ENCODE results near the gene LILRA2.
"Not testable (repeated sequence)": the region's sequence is repeated elsewhere in the genome, so short reads cannot be mapped to it uniquely, and the experiment has no call there.

Gene LILRA2

GRCh38 chr19:54571715-54572615 lies 1.6 kb upstream of the LILRA2 start:
- H3K9me3 ChIP-seq (ENCODE audit: control insufficient read depth in 1 of 2, low read length in 2 of 2); H3K36me3 ChIP-seq (ENCODE audit: control insufficient read depth in 1 of 2, insufficient read depth in 2 of 2, low read length in 2 of 2); H3K27me3 ChIP-seq (ENCODE audit: low read depth, low read length); H3K27ac ChIP-seq (ENCODE audit: low read length); H3K4me3 ChIP-seq (ENCODE audit: low read depth in 1 of 2, low read length in 2 of 2); H3K4me1 ChIP-seq (ENCODE audit: control insufficient read depth in 1 of 2, insufficient read depth in 2 of 2, low read length in 2 of 2): not testable (repeated sequence)

GRCh38 chr19:54572696-54573311 lies 786 bp upstream of the LILRA2 start:
- H3K9me3 ChIP-seq (ENCODE audit: control insufficient read depth in 1 of 2, low read length in 2 of 2), result no peaks in the 10 kb centered on the region
- no peaks in the 10 kb centered on the region for H3K36me3 ChIP-seq (ENCODE audit: control insufficient read depth in 1 of 2, insufficient read depth in 2 of 2, low read length in 2 of 2)
- H3K27me3 ChIP-seq (ENCODE audit: low read depth, low read length), result no peaks in the 10 kb centered on the region
- no peaks in the 10 kb centered on the region for H3K4me1 ChIP-seq (ENCODE audit: control insufficient read depth in 1 of 2, insufficient read depth in 2 of 2, low read length in 2 of 2)
- peak overlapping the region in 1 of 2 donors; percentile 42 for H3K4me3 ChIP-seq (ENCODE audit: low read depth in 1 of 2, low read length in 2 of 2)
- H3K27ac ChIP-seq (ENCODE audit: low read length), result no peak overlapping the region

GRCh38 chr19:54574051-54574450 lies 461 bp downstream of the LILRA2 start:
- H3K4me1 ChIP-seq (ENCODE audit: control insufficient read depth in 1 of 2, insufficient read depth in 2 of 2, low read length in 2 of 2), result no peaks in the 10 kb centered on the region
- no peaks in the 10 kb centered on the region for H3K9me3 ChIP-seq (ENCODE audit: control insufficient read depth in 1 of 2, low read length in 2 of 2)
- H3K4me3 ChIP-seq (ENCODE audit: low read depth in 1 of 2, low read length in 2 of 2), result peak overlapping the region in 1 of 2 donors; percentile 42
- no peaks in the 10 kb centered on the region for H3K36me3 ChIP-seq (ENCODE audit: control insufficient read depth in 1 of 2, insufficient read depth in 2 of 2, low read length in 2 of 2)
- no peaks in the 10 kb centered on the region for H3K27me3 ChIP-seq (ENCODE audit: low read depth, low read length)
- no peak overlapping the region for H3K27ac ChIP-seq (ENCODE audit: low read length)

- Histone ChIP-seq H3K4me1 (ENCODE audit: control insufficient read depth in 1 of 2, insufficient read depth in 2 of 2, low read length in 2 of 2) (no peaks in the 10 kb centered on the region), H3K4me3 (ENCODE audit: low read depth in 1 of 2, low read length in 2 of 2) (no peak overlapping the region), H3K9me3 (ENCODE audit: control insufficient read depth in 1 of 2, low read length in 2 of 2) (no peaks in the 10 kb centered on the region), H3K27me3 (ENCODE audit: low read depth, low read length) (no peaks in the 10 kb centered on the region), H3K27ac (ENCODE audit: low read length) (no peak overlapping the region), H3K36me3 (ENCODE audit: control insufficient read depth in 1 of 2, insufficient read depth in 2 of 2, low read length in 2 of 2) (no peaks in the 10 kb centered on the region)
Measured at GRCh38 chr19:54574527-54575056, 1.0 kb downstream of the LILRA2 start.

GRCh38 chr19:54575205-54575604 lies 1.6 kb downstream of the LILRA2 start:
- not testable (repeated sequence) for H3K4me3 ChIP-seq (ENCODE audit: low read depth in 1 of 2, low read length in 2 of 2); H3K9me3 ChIP-seq (ENCODE audit: control insufficient read depth in 1 of 2, low read length in 2 of 2); H3K4me1 ChIP-seq (ENCODE audit: control insufficient read depth in 1 of 2, insufficient read depth in 2 of 2, low read length in 2 of 2); H3K27me3 ChIP-seq (ENCODE audit: low read depth, low read length); H3K36me3 ChIP-seq (ENCODE audit: control insufficient read depth in 1 of 2, insufficient read depth in 2 of 2, low read length in 2 of 2); H3K27ac ChIP-seq (ENCODE audit: low read length)

GRCh38 chr19:54576411-54576976 lies 2.9 kb downstream of the LILRA2 start:
- Histone ChIP-seq H3K9me3 (ENCODE audit: control insufficient read depth in 1 of 2, low read length in 2 of 2) (no peaks in the 10 kb centered on the region), H3K4me3 (ENCODE audit: low read depth in 1 of 2, low read length in 2 of 2) (no peak overlapping the region), H3K36me3 (ENCODE audit: control insufficient read depth in 1 of 2, insufficient read depth in 2 of 2, low read length in 2 of 2) (no peaks in the 10 kb centered on the region), H3K27ac (ENCODE audit: low read length) (no peak overlapping the region), H3K27me3 (ENCODE audit: low read depth, low read length) (no peaks in the 10 kb centered on the region), H3K4me1 (ENCODE audit: control insufficient read depth in 1 of 2, insufficient read depth in 2 of 2, low read length in 2 of 2) (no peaks in the 10 kb centered on the region)

GRCh38 chr19:54577334-54577733 lies 3.7 kb downstream of the LILRA2 start:
- Histone ChIP-seq H3K4me1 (ENCODE audit: control insufficient read depth in 1 of 2, insufficient read depth in 2 of 2, low read length in 2 of 2) (no peaks in the 10 kb centered on the region), H3K4me3 (ENCODE audit: low read depth in 1 of 2, low read length in 2 of 2) (no peak overlapping the region), H3K27me3 (ENCODE audit: low read depth, low read length) (no peaks in the 10 kb centered on the region), H3K9me3 (ENCODE audit: control insufficient read depth in 1 of 2, low read length in 2 of 2) (no peaks in the 10 kb centered on the region), H3K36me3 (ENCODE audit: control insufficient read depth in 1 of 2, insufficient read depth in 2 of 2, low read length in 2 of 2) (no peaks in the 10 kb centered on the region), H3K27ac (ENCODE audit: low read length) (no peak overlapping the region)

GRCh38 chr19:54578268-54578667 lies 4.7 kb downstream of the LILRA2 start:
- H3K27me3 ChIP-seq (ENCODE audit: low read depth, low read length); H3K4me1 ChIP-seq (ENCODE audit: control insufficient read depth in 1 of 2, insufficient read depth in 2 of 2, low read length in 2 of 2); H3K27ac ChIP-seq (ENCODE audit: low read length); H3K4me3 ChIP-seq (ENCODE audit: low read depth in 1 of 2, low read length in 2 of 2); H3K36me3 ChIP-seq (ENCODE audit: control insufficient read depth in 1 of 2, insufficient read depth in 2 of 2, low read length in 2 of 2); H3K9me3 ChIP-seq (ENCODE audit: control insufficient read depth in 1 of 2, low read length in 2 of 2): not testable (repeated sequence)

GRCh38 chr19:54586397-54586796 lies 12.8 kb downstream of the LILRA2 start:
- Histone ChIP-seq H3K9me3 (ENCODE audit: control insufficient read depth in 1 of 2, low read length in 2 of 2) (peaks cover 0 to 8% of the 10 kb centered on the region in 2 donors), H3K27ac (ENCODE audit: low read length) (no peak overlapping the region), H3K4me3 (ENCODE audit: low read depth in 1 of 2, low read length in 2 of 2) (no peak overlapping the region)

GRCh38 chr19:54587026-54587425 lies 13.4 kb downstream of the LILRA2 start:
- Histone ChIP-seq H3K36me3 (ENCODE audit: control insufficient read depth in 1 of 2, insufficient read depth in 2 of 2, low read length in 2 of 2) (no peaks in the 10 kb centered on the region), H3K4me3 (ENCODE audit: low read depth in 1 of 2, low read length in 2 of 2) (no peak overlapping the region), H3K27me3 (ENCODE audit: low read depth, low read length) (no peaks in the 10 kb centered on the region), H3K4me1 (ENCODE audit: control insufficient read depth in 1 of 2, insufficient read depth in 2 of 2, low read length in 2 of 2) (no peaks in the 10 kb centered on the region), H3K9me3 (ENCODE audit: control insufficient read depth in 1 of 2, low read length in 2 of 2) (peaks cover 0 to 14% of the 10 kb centered on the region in 2 donors), H3K27ac (ENCODE audit: low read length) (no peak overlapping the region)

More at GRCh38 chr19:54586397-54586796, 12.8 kb downstream of the LILRA2 start:
- Histone ChIP-seq H3K36me3 (ENCODE audit: control insufficient read depth in 1 of 2, insufficient read depth in 2 of 2, low read length in 2 of 2) (no peaks in the 10 kb centered on the region), H3K27me3 (ENCODE audit: low read depth, low read length) (no peaks in the 10 kb centered on the region), H3K4me1 (ENCODE audit: control insufficient read depth in 1 of 2, insufficient read depth in 2 of 2, low read length in 2 of 2) (no peaks in the 10 kb centered on the region)

- not testable (repeated sequence) for H3K27ac ChIP-seq (ENCODE audit: low read length); H3K4me1 ChIP-seq (ENCODE audit: control insufficient read depth in 1 of 2, insufficient read depth in 2 of 2, low read length in 2 of 2); H3K27me3 ChIP-seq (ENCODE audit: low read depth, low read length); H3K36me3 ChIP-seq (ENCODE audit: control insufficient read depth in 1 of 2, insufficient read depth in 2 of 2, low read length in 2 of 2)
- peaks cover 0 to 14% of the 10 kb centered on the region in 2 donors for H3K9me3 ChIP-seq (ENCODE audit: control insufficient read depth in 1 of 2, low read length in 2 of 2)
- peak within 1 kb of the TSS in 1 of 2 donors; percentile 32 for H3K4me3 ChIP-seq (ENCODE audit: low read depth in 1 of 2, low read length in 2 of 2)
Measured at GRCh38 chr19:54593445-54593844, 19.9 kb downstream of the LILRA2 start, which contains the start of gene LILRA1. Gene LILRA1 (plus strand): TSS chr19:54593632. CDS start chr19:54594245, 613 bp downstream.
